K562 (cell line): Measurements from ENCODE around the gene COMMD4. TPM values are rescaled to one million over a fixed set of nuclear protein-coding genes. Genes with fewer than 3 reads are reported as not detected.

Experiments
- ATAC-seq: fragments of 200-7000 bp; cut with Tn5 transposase; 3 replicates; pipeline ENCODE4 v1.9.1; 2020; ENCODE audit warnings: moderate library complexity
- BruUV-seq: library from RNA; stranded (reverse); fragments of 400-500 nt; replicated peaks from 2 replicates; lab custom pipeline; 2021; lab: Mats Ljungman, UMichigan
- CTCF ChIA-PET: fragments of 300-600 bp; formaldehyde crosslinking; extraction: SDS; loops from one replicate; lab custom pipeline; 2021; ENCODE audit warnings: low intra/inter-chr PET ratio; lab: Yijun Ruan, JAX
- POLR2A ChIA-PET: fragments of 300-600, 350-650 bp; sonication (Branson Sonifier 250); formaldehyde crosslinking; extraction: SDS; loops from one replicate; lab custom pipeline; 2021; ENCODE audit warnings: antibody characterized with exemption, inconsistent platforms; lab: Yijun Ruan, JAX
- DNase-seq, 4 experiments: peaks; one replicate each; pipeline versions ENCODE4 v3.0.0 to v3.0.0-alpha.2; 2011 to 2018; ENCODE audit warnings: low spot score in 3 of 4, mixed read lengths in 3 of 4; ENCODE audit errors: extremely low read depth in 1 of 4
- FAIRE-seq: peaks from 2 replicates; lab custom pipeline; 2011; peaks lifted over from hg19 to GRCh38; lab: Jason Lieb, UNC
- H2AFZ ChIP-seq: 2 replicates; pipeline ENCODE4 v1.6.0; 2011; ENCODE audit warnings: low read depth, low read length, control low read depth, inconsistent platforms
- H3K27ac ChIP-seq: fragments of 200-600 bp; 3 replicates; pipeline ENCODE4 v1.8.0; 2011; ENCODE audit warnings: low read depth, mild to moderate bottlenecking, control low read depth, inconsistent platforms, low read length, moderate library complexity, mixed read lengths; ENCODE audit errors: extremely low read depth
- H3K27me3 ChIP-seq, 2 experiments: fragments of 300-600 bp in 1 of 2; 2 replicates in 1 of 2; 3 replicates in 1 of 2; pipeline versions ENCODE4 v1.6.0 to v1.8.0; 2011; ENCODE audit warnings: inconsistent platforms in 2 of 2, low read length in 2 of 2, mild to moderate bottlenecking in 1 of 2, mixed read lengths in 1 of 2, moderate library complexity in 1 of 2; ENCODE audit not compliant: control insufficient read depth in 2 of 2, insufficient read depth in 2 of 2
- H3K36me3 ChIP-seq: fragments of 300-600 bp; 3 replicates; pipeline ENCODE4 v1.8.0; 2011; ENCODE audit warnings: mild to moderate bottlenecking, low read length, inconsistent platforms; ENCODE audit not compliant: control insufficient read depth, insufficient read depth
- H3K4me1 ChIP-seq, 2 experiments: fragments of 200-600 bp in 1 of 2; replicated peaks in 1 of 2; 2 replicates in 1 of 2; 3 replicates in 1 of 2; pipeline versions ENCODE4 v1.5.1 to v1.8.0; 2011; ENCODE audit warnings: inconsistent platforms in 2 of 2, low read length in 2 of 2, mild to moderate bottlenecking in 1 of 2, mixed read lengths in 1 of 2, moderate library complexity in 1 of 2; ENCODE audit not compliant: control insufficient read depth in 2 of 2, insufficient read depth in 2 of 2
- H3K4me2 ChIP-seq: 2 replicates; pipeline ENCODE4 v1.6.1; 2011; ENCODE audit warnings: low read length, control low read depth, inconsistent platforms, mixed read lengths; ENCODE audit not compliant: insufficient read depth
- H3K4me3 ChIP-seq: fragments of 200-600 bp; sonication (generic), shearing (Covaris generic); 2 replicates; pipeline ENCODE4 v1.5.1; 2016; ENCODE audit warnings: control low read depth, inconsistent platforms
- H3K79me2 ChIP-seq: fragments of 200-600 bp; 3 replicates; pipeline ENCODE4 v1.8.0; 2011; ENCODE audit warnings: low read length, inconsistent platforms; ENCODE audit not compliant: control insufficient read depth, insufficient read depth
- H3K9ac ChIP-seq, 2 experiments: 2 replicates each; pipeline versions ENCODE4 v1.6.0 to v1.6.1; 2011; ENCODE audit warnings: low read depth in 2 of 2, low read length in 2 of 2, control low read depth in 1 of 2, inconsistent platforms in 1 of 2, mild to moderate bottlenecking in 1 of 2, mixed read lengths in 1 of 2; ENCODE audit not compliant: insufficient read depth in 1 of 2
- H3K9me1 ChIP-seq: one replicate; pipeline ENCODE4 v1.6.0; 2011; ENCODE audit warnings: inconsistent platforms, mild to moderate bottlenecking, low read length, moderate library complexity; ENCODE audit not compliant: control insufficient read depth, insufficient read depth
- H3K9me3 ChIP-seq: replicated peaks from 2 replicates; pipeline ENCODE4 v1.5.1; 2011; ENCODE audit warnings: low read depth, low read length, inconsistent platforms; ENCODE audit not compliant: control insufficient read depth, insufficient read depth
- H4K20me1 ChIP-seq: replicated peaks from 2 replicates; pipeline ENCODE4 v1.6.1; 2011; ENCODE audit warnings: low read length, inconsistent platforms, mixed read lengths; ENCODE audit not compliant: control insufficient read depth, insufficient read depth
- BRD9 ChIP-seq: fragments of 450-650 bp; IDR thresholded peaks from 2 replicates; pipeline ENCODE4 v1.6.1; 2018; ENCODE audit warnings: low read depth; ENCODE audit not compliant: partially characterized antibody
- CAMTA2 ChIP-seq: fragments of 250-450 bp; sonication (Bioruptor Pico); conservative IDR thresholded peaks from 2 replicates; pipeline ENCODE4 v1.5.1; 2022
- GABPA ChIP-seq: fragments of 200-800 bp; sonication (Bioruptor generic); conservative IDR thresholded peaks from 2 replicates; pipeline ENCODE4 v1.6.1; 2016; ENCODE audit warnings: low read depth, missing genetic modification characterization, missing compliant biosample characterization
- HCFC1 ChIP-seq: IDR thresholded peaks from 2 replicates; pipeline ENCODE4 v1.6.1; 2012; ENCODE audit warnings: low read depth, low read length, improper control_type of control experiment
- HNRNPUL1 ChIP-seq: fragments of 200-400 bp; formaldehyde crosslinking; IDR thresholded peaks from 2 replicates; pipeline ENCODE4 v1.6.1; 2017; ENCODE audit warnings: low read length
- KDM2B ChIP-seq: fragments of 250-450 bp; sonication (Bioruptor Pico); IDR thresholded peaks from 2 replicates; pipeline ENCODE4 v1.8.0; 2021; ENCODE audit warnings: mild to moderate bottlenecking, moderate library complexity
- NFATC3 ChIP-seq: fragments of 450-650 bp; IDR thresholded peaks from 2 replicates; pipeline ENCODE4 v1.6.1; 2017; ENCODE audit warnings: mild to moderate bottlenecking
- NONO ChIP-seq, 2 experiments: fragments of 200-400 bp in 1 of 2; fragments of 450-650 bp in 1 of 2; formaldehyde crosslinking in 1 of 2; IDR thresholded peaks; 2 replicates each; pipeline ENCODE4 v1.6.1; 2017; ENCODE audit warnings: low read depth in 2 of 2, mild to moderate bottlenecking in 2 of 2, moderate library complexity in 2 of 2, low read length in 1 of 2
- PML ChIP-seq: IDR thresholded peaks from 2 replicates; pipeline ENCODE4 v1.6.1; 2012; ENCODE audit warnings: low read length, inconsistent platforms
- RBFOX2 ChIP-seq: fragments of 200-400 bp; formaldehyde crosslinking; IDR thresholded peaks from 2 replicates; pipeline ENCODE4 v1.6.1; 2017; ENCODE audit warnings: low read depth, mild to moderate bottlenecking, low read length, moderate library complexity
- XRCC5 ChIP-seq: fragments of 200-400 bp; formaldehyde crosslinking; IDR thresholded peaks from 2 replicates; pipeline ENCODE4 v1.6.1; 2017; ENCODE audit warnings: low read depth, mild to moderate bottlenecking, low read length
- WGBS: fragments of 100-300 bp; shearing (Covaris generic); methylation state at CpG from one replicate; pipeline ENCODE4 v1.1.6; 2016; ENCODE audit warnings: low coverage, mixed read lengths; ENCODE audit not compliant: insufficient coverage; ENCODE audit errors: missing lambda C conversion rate; 5-methylcytosine and 5-hydroxymethylcytosine counted together
- in situ Hi-C: fragments of 300-500 bp; cut with MboI; formaldehyde crosslinking; loops from 4 replicates; pipeline ENCODE4 v1.15.0; 2018; ENCODE audit warnings: inconsistent platforms, mixed read lengths
- intact Hi-C: fragments of 100-400 bp; cut with micrococcal nuclease; formaldehyde crosslinking; loops from 2 replicates; pipeline ENCODE4 v1.14.2; 2022
- polyA plus RNA-seq, 8 experiments: library from polyadenylated mRNA; depleted of rRNA in 4 of 8; stranded (reverse) in 5 of 8; unstranded in 3 of 8; fragments of >200 nt; fragmentation: Nextera tagmentation in 2 of 8; fragmentation: Illumina TruSeq in 1 of 8; extraction: Ambion mirVana in 2 of 8; extraction: Trizol in 1 of 8; gene quantifications; 2 replicates each; pipeline versions ENCODE4 v1.2.1 to v1.2.3, GENCODE V29; 2011 to 2014; ENCODE audit warnings: inconsistent platforms in 1 of 8, missing spikeins in 1 of 8
- total RNA-seq, 7 experiments: library from RNA; depleted of rRNA in 6 of 7; stranded (reverse); fragments of >200 nt in 6 of 7; fragmentation: Illumina TruSeq in 2 of 7; extraction: Trizol in 2 of 7; gene quantifications; 2 replicates each; pipeline versions ENCODE4 v1.2.1 to v1.2.3, GENCODE V29; 2011 to 2021; ENCODE audit warnings: low replicate concordance in 1 of 7
- TF ChIP-seq, protein P1 (sequence below): fragments of 450-650 bp; formaldehyde crosslinking; IDR thresholded peaks from 2 replicates; pipeline ENCODE4 v1.4.0; 2020; ENCODE audit warnings: mild to moderate bottlenecking, moderate library complexity

The COMMD4 gene
- total and polyA plus RNA-seq, 9 of the 15 experiments (the other 6 are each of a cell fraction or from before 2014, with no cell fraction given), result 20.4 to 140 (median 63.9) TPM

- Histone ChIP-seq H3K4me2 (no peak overlapping the region), H3K9me3 (no peaks in the 10 kb centered on the region), H3K79me2 (no peaks in the 10 kb centered on the region), H2AFZ (no peak overlapping the region), H3K4me1 (peaks cover 0 to 11% of the 10 kb centered on the region in 2 experiments; a peak in 1 of 5 replicates), H3K36me3 (peaks cover 75% of the 10 kb centered on the region; the same call in 2 of the 3 replicates), H3K4me3 (no peak overlapping the region), H4K20me1 (no peaks in the 10 kb centered on the region), H3K9me1 (peaks cover 3% of the 10 kb centered on the region), H3K9ac (peak overlapping the region in 1 of 2 experiments; percentile 45; a peak in 2 of 4 replicates), H3K27ac (no peak overlapping the region), H3K27me3 (no peaks in the 10 kb centered on the region; a peak in 1 of 5 replicates)
- intact Hi-C loops, result no loop called here
- no peak for DNase-seq
- TF ChIP-seq BRD9 (no peak), RBFOX2 (no peak), HCFC1 (no peak), GABPA (tag) (no peak), PML (no peak), NONO (IDR thresholded peaks at IDR 0.05; ENCODE audit: low read depth in 2 of 2, low read length in 1 of 2) (no peak), CAMTA2 (CRISPR knock-in tag) (no peak), HNRNPUL1 (no peak), NFATC3 (no peak), KDM2B (CRISPR knock-in tag) (no peak), XRCC5 (no peak)
- TF ChIP-seq, protein P1, sequence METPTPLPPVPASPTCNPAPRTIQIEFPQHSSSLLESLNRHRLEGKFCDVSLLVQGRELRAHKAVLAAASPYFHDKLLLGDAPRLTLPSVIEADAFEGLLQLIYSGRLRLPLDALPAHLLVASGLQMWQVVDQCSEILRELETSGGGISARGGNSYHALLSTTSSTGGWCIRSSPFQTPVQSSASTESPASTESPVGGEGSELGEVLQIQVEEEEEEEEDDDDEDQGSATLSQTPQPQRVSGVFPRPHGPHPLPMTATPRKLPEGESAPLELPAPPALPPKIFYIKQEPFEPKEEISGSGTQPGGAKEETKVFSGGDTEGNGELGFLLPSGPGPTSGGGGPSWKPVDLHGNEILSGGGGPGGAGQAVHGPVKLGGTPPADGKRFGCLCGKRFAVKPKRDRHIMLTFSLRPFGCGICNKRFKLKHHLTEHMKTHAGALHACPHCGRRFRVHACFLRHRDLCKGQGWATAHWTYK (CRISPR knock-in tag), result no peak
- CTCF ChIA-PET, result no interaction called here
- FAIRE-seq, result no peak
- no peak for ATAC-seq
- no TSS peak for BruUV-seq
- in situ Hi-C loops, result no loop called here
- POLR2A ChIA-PET, result interaction anchor here (1.0 to 1.4 kb wide), 2 partner anchors 10 to 12 kb away, joined by 3 to 5 read pairs; partner anchors contain the start of gene MAN2C1
- WGBS, result 88% methylated on average over 9 of the region's 10 CpGs
Observed at GRCh38 chr15:75358771-75359536, 23.1 kb downstream of the COMMD4 start.
